Tibial nerve (tissue), 4 donors: ENCODE measurements around the gene DPP7.

ENCODE experiments used
- EP300 ChIP-seq, 2 donors: sonication (generic); formaldehyde crosslinking; IDR thresholded peaks; one replicate each; pipeline ENCODE4 v1.6.1; 2017; ENCODE audit warnings: antibody characterized with exemption in 2 of 2, mild to moderate bottlenecking in 1 of 2
- POLR2A ChIP-seq, 2 donors: fragments of 450-650 bp; IDR thresholded peaks; one replicate each; pipeline ENCODE4 v1.6.1; 2017; ENCODE audit warnings: antibody characterized with exemption in 2 of 2, mild to moderate bottlenecking in 2 of 2, moderate library complexity in 2 of 2
- TF ChIP-seq, protein P1 (sequence below), 5 experiments: fragments of 200-600 bp in 3 of 5; fragments of 450-650 bp in 2 of 5; sonication (generic) in 3 of 5; IDR thresholded peaks; one replicate each; pipeline ENCODE4 v1.5.1; 2016 to 2019; ENCODE audit warnings: antibody characterized with exemption in 5 of 5, mild to moderate bottlenecking in 3 of 5, moderate library complexity in 2 of 5

DNA sequence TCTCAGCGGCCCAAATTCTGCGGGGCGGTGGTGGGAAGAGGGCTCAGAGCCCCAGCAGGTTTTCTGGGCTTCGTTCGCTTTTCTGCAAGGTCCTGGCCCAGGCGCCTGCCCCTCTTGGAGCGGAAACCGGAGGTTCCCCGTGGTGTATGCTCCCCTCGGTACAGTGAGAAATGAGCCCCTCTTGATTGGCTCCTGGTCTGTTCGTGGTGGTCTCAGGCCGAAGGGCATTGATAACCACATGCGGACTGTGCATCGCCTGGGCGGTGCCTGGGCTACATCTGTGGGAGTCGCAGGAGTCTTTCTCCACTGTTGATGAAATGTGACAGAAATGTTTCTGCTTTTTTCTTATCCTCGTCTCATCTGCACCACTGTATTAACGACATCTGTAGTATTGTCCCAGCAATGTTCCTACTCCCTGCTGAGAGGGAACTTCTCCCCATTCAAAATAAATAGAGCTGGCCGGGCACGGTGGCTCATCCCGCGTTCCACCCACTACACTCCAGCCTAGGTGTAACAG is 27.1 kb downstream of the DPP7 start:
- TF ChIP-seq, protein P1, sequence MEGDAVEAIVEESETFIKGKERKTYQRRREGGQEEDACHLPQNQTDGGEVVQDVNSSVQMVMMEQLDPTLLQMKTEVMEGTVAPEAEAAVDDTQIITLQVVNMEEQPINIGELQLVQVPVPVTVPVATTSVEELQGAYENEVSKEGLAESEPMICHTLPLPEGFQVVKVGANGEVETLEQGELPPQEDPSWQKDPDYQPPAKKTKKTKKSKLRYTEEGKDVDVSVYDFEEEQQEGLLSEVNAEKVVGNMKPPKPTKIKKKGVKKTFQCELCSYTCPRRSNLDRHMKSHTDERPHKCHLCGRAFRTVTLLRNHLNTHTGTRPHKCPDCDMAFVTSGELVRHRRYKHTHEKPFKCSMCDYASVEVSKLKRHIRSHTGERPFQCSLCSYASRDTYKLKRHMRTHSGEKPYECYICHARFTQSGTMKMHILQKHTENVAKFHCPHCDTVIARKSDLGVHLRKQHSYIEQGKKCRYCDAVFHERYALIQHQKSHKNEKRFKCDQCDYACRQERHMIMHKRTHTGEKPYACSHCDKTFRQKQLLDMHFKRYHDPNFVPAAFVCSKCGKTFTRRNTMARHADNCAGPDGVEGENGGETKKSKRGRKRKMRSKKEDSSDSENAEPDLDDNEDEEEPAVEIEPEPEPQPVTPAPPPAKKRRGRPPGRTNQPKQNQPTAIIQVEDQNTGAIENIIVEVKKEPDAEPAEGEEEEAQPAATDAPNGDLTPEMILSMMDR (IDR thresholded peaks at IDR 0.05) = no peak
- TF ChIP-seq POLR2A (IDR thresholded peaks at IDR 0.05) (no peak), EP300 (IDR thresholded peaks at IDR 0.05) (no peak)
